Stimulated activated CD8-positive, alpha-beta memory T cell treated with anti-CD3 and anti-CD28 coated beads, Interleukin-15, amount 100 ng/mL, for 1 hour (primary cell): ENCODE data around the gene ZMIZ1.
"Not testable (repeated sequence)": the region's sequence is repeated elsewhere in the genome, so short reads cannot be mapped to it uniquely, and the experiment has no call there.

Source experiments
- DNase-seq: peaks from one replicate; pipeline ENCODE4 v3.0.0-alpha.2; 2020; ENCODE audit warnings: low read depth

Gene ZMIZ1

GRCh38 chr10:79269443-79269842 is 200.7 kb downstream of the ZMIZ1 start:
- no peak for DNase-seq

- DNase-seq, result no peak
Observed at GRCh38 chr10:79269969-79270368, 201.2 kb downstream of the ZMIZ1 start.

DNA sequence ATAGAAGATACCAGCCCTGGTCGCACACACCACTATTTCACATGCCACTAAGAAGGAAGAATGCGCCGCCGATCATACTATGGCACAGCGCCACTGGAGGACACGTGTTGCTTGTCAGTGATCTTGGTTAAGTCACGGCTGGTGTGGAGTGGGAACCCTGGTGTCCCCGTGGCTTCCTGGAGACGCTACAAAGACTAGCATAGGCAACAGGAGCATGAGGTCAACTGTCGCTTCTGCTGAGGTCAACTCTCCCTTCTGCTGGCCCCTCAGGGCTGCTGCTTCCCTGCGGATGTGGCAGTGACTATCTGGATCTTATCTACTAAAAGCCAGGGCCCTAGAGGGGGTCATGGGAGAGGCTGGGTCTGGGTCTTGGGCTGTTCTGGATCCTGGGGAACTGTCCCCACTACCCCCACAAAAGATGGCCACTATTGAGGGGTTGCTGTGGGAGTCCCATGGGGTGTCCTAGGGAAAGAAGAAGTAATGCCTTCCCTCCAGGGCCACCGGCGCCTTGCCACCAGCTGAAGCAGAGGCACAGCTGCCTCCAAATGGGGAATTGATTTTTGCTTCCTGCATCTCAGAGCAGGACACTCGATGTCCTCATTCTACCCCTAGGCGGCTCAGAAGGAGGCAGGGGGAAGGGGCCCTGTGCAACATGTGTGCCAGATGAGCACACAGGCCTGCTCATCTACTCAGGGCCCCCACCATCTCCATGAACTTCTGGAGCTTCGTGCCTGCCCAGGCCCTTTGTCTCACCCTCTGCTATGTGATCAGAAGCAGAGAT is 201.9 kb downstream of the ZMIZ1 start:
- DNase-seq, result no peak

DNA sequence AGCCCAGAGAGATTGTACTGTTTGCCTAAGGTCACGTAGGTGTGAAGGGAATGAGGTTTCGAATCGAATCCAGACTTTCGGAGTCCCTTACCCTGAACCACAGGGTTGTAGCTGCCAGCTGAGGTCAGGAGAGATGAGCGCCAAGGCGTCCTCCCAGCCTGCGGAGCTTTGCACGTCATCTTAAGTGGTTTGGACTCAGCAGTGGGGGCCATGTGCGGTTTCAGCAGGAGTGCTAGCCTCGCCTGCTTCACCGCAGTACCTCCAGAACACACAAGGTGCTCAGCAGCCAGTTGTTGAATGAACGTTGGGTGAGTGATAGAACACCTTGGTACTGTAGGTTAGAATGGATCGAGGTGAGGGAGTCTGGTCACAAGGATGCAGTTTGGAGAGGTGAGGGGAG is 203.6 kb downstream of the ZMIZ1 start:
- no peak for DNase-seq

- DNase-seq, result no peak
Observed at GRCh38 chr10:79273604-79274003, 204.8 kb downstream of the ZMIZ1 start.

DNA sequence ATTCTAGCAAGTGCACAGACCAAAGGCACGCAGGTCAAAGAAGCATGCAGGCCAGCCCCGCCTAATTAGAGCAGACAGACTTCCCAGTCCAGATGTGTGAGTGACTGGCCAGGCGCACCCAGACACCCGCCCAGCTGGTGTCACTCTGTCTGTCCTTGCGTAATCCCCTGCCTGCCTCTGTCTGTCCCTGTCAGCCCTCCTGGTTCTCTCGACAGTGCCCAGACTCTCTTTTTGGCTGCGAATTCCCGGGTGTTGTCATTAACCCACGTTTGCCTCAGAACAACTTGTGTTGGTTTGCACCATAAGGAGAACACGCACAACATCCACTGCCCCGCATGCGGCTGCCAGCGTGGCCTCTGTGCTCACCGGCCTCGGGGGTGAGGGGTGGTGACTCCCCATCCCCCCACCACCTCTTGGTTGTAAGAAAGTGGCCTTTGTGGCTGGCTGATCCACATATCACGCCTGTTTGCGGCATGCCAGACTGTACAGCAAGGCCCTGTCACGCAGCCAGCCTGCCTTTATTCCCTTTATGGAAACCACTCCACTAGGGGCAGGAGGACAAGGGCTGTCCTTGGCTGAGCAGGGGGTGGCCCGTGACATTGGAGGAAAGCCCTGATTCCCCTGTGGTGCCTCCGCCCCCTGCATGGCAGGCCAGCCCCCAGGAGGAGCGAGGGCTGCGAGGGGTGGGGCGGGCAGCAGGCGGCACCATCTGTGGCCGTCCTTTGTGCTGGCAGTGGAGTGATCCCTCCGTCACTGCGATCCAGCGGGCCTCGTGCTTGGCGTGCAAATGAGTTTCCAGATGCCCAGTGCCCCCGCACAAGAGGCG is 205.7 kb downstream of the ZMIZ1 start:
- no peak for DNase-seq

DNA sequence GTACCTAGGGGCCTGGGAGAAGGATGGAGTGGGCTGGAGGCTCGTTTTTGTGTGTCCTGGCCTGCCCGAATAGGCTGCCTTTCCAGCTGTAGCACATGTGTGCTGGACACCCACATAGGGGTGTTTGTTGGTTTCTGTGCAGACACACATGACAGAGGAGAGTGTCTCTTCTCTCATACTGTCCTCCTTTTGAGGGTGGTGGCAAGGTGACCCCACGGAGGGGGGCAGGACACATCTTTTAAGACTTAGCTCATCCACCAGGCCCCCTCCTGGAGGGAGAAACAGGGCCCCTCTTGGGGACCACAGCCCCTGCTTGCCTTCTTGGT is 206.3 kb downstream of the ZMIZ1 start:
- no peak for DNase-seq

- DNase-seq, result no peak
Observed at GRCh38 chr10:79275431-79275851, 206.7 kb downstream of the ZMIZ1 start.

DNA sequence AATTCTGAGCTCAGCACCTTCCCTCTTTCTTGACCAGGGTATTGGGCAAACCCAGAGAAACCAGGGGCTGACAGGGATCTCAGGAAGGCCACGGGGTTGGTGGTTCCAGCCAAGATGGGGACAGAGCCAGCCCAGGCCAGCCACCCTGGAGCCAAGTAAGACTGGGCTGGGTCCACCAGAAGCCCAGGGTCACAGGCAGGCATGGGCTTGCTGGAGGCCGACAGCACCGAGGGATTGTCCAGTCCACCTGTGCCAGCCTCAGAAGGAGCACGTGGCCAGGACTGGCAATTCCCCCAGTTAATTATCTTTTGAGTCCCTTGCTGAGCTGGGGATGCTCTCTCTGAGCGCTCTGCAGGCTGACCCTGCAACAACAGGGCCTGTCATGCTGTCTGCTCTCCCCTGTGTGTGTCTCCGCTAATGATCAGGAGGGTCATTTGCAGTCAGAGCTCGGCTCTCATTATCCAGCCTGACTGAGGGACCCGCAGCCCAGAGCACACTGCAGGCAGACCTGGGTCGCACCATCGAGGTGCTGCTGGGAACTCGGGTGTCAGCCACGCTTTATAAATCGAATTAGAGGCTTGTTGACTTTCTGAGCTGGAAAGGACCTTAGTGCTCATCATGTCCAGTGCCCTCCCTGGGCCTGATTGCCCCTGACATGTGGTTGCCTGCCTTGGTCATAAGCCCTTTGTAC is 209.0 kb downstream of the ZMIZ1 start:
- DNase-seq, result no peak

DNA sequence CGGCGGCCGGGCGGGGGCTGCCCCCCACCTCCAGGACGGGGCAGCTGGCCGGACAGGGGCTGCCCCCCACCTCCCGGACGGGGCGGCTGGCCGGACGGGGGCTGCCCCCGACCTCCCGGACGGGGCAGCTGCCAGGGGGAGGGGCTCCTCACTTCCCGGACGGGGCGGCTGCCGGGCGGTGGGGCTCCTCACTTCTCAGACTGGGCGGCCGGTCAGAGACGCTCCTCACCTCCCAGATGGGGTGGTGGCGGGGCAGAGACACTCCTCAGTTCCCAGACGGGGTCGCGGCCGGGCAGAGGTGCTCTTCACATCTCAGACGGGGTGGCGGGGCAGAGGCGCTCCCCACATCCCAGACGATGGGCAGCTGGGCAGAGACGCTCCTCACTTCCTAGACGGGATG is 210.3 kb downstream of the ZMIZ1 start:
- not testable (repeated sequence) for DNase-seq

DNA sequence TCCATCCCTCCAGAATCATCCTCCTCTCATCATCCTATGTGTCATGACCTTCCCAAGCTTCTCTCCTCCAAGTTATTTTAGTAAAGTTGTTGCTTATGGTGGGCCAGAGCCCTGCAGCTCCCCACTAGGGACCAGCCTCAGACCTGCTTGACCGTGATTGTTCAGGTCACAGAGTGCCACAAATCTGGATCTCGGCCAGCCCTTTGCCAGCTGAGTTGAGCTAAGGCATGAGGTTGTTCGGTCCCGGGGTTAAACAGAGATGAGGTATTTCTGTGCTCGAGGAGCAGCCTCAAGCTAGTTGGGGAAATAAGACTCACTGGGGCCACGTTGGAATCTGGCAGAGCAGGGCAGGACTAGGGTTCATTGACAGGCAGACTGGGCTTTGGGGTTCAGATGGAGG is 212.2 kb downstream of the ZMIZ1 start:
- no peak for DNase-seq

DNA sequence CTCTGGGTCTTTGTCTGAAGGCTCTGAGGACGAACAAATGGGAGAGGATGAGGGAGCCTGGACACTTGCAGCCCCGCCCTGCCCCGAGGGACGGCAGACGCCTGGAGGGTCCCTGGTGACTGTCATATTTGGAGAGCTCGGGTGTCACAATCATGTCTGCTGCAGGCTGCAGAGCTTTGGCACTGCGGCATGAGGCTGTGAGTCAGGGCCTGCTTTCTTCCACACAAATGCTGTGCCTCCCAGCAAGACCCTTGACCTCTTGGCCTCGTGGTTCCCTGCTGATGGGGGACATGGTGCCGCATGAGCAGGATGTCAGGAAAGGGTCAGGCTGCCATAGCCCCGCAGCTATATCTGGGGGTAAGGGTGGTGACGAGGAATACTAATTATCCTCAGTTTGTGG is 213.6 kb downstream of the ZMIZ1 start:
- no peak for DNase-seq

- DNase-seq, result no peak
Observed at GRCh38 chr10:79283616-79284015, 214.8 kb downstream of the ZMIZ1 start.

DNA sequence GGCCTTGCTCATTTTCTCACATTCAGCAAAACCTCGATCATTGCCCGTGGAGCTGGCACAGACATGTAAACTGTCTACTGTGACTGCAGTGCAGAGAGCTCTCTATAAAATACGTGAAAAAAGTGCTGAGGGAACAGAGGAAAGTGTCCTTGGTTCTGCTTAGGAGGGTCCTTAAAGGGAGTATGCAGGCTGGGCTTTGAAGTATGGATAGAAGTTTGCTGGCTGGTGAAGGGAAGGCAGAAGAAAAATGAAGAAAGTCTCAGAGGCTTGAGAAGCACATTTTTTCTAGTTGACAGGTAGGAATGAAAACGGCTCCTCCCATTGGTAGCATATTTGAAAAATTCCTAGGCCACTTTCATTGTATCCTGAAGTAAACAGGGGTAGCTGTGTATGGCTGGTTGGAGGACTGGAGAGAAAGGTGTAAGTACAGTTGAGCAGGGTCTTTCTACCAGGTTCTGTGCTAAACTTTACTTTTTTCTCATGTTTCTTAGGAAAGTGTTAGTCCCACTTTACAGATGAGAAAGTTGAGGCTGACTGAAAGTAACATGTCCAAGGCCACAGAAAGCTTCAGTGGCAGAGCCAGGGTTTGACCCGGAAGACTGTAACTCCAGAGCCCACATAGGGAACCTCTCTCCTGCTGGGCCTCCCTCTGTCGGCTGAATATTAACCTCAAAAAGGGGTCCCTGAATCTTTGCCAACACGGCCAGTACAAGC is 215.5 kb downstream of the ZMIZ1 start:
- DNase-seq, result no peak

DNA sequence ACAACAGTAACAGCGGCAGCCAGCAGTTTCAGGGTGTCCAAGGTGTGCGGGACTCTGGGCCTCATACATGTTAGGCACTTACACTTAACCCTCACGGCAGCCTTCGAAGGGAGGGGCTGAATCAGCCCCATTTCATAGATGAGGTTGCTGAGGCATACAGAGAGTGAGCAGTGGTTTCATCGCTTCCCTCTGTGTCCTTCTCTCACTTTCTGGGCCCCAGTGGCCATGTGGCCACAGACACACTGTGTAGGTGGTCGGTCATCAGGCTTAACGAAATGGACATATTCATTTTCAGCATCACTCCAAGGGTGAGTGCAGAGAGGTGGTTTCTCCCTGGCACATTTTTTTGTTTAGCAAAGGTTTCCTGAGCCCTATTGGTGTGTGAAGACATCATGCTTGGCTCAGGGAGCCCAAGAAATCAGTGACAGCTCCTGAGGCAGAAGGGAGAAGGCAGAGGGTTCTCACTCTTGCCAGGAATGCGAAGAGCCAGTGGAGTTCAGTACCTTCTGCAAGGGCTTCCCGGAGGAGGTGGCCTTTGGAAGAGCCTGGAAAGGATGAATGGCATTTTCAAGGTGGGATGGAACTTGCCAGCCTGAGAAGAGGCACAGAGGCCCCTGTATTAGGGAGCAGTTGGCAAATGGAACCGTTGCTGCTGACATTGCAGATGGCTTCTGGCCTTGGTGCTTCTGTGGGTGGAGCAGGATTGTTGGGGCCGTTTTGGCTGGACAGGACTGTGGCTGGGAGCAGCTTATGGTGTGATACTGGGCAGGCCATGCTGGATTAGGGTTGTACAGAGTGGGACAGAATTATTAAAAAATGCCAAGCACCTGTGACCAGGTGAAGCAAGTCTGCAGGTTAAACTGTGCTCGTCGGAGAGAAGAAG is 216.8 kb downstream of the ZMIZ1 start:
- no peak for DNase-seq

DNA sequence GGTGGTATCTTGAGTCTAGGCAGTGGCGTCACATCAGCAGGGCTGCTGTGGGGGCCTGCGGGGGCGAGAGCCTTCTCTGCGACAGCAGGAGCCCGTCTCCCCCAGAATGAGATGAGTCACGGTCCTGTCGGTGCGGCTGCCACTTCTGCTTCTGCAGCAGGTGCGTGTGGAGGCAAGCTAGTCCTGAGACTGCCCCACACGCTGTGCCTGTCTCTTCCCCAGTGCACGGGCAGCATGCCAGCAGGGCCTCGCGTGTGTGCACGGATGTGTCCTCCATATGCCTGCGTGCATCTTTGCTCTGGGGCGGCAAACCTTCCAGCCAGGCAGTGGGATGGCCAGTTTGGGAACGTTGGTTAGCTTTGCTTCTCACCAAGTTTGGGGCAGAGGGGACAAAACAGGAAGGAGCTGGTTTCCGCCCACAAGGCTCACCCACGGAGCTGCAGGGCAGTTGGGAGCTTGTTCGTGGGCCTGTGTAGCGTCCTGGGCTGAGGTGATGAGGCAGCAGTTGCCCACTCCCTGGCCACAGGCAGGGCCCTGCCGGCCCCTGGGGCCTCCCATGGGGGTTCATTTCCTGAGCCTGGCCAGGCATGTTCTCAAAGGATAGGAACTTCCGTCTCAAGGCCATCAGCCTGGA is 217.7 kb downstream of the ZMIZ1 start:
- DNase-seq, result peak; percentile 61

DNA sequence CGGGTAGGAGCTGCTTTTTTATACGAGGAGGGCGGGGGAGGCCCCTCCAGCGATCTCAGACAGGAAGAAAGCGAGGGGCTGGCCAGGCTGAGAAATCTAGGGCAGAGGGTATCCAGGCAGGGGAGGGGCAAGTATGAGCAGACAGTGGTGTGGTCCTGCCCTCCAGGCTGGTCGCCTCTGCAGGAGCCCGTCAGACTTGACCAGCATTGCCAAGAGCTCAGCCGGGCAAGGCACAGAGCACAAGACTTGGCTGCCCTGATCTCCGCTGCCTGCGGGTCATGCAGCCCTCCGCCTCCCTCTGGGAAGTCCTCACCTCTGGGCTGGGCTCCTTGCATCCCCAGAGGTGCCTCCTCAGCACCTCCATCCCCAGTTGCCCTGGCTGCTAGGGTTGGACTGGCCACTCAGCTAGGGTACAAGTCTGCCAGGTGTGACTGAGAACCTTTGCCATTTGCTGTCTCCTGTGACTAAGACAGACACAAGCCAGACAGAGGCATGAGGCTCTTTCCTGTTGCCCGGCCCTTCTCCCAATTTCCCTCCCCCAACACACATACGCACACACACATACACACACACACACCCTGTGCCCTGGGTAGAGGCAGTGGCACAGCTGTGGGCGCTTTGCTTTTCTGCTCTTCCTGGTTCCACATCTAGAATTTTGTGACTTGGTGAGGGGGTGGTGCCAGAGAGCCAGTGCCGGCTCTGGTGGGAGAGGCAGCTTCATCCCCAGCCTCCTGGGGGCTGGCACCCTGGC is 219.4 kb downstream of the ZMIZ1 start:
- no peak for DNase-seq

DNA sequence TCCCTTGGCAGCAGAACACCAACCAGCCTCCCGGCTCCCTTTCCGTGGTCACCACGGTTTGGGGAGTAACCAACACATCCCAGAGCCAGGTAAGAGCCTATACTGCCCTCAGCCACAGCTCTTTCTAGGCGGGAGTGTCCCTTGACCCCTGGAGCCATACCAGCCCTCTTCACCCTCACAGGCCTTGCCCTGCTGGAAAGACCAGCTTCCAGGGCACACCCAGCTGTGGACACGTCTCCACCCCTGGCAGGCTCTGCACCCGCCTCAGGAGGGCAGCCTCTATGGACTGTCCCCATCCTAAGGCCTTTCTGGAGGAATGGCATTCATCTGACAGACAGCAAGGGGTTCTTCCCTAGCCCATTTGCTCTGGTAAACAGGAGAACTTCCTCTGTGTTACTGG is 221.0 kb downstream of the ZMIZ1 start:
- DNase-seq, result no peak

DNA sequence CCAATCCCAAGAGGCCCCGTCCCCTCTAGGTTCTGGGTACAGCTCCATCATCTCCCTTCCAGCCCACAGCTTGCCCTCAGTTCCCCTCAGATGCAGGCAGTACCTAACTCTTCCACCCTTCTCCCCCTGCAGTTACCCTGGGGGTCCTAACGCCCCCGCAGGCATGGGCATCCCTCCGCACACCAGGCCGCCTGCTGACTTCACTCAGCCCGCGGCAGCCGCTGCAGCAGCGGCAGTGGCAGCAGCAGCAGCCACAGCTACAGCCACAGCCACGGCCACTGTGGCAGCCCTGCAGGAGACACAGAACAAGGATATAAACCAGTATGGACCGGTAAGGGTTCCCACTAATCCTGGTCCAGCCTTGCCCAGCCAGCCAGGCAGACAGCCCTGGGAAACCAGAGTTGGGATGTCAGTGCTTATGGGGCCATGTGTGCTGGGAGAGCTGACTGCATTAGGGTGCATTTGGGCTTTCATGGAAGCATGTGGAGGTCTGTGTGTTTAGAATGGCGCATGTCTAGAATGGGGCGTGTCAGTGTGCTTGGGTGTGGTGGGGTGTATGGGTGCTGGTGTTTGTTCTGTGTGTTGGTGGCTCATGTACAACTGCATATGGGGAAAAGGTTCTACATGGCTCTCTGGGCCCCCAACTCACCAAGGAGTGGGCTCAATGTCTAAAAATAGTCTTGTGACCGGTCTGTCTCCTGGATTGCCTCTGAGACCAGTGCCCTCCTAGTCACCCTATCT is 223.4 kb downstream of the ZMIZ1 start:
- DNase-seq, result no peak
